Uterus (tissue), 4 donors: Measurements from ENCODE around the gene GVQW3. TPM values are rescaled to one million over a fixed set of nuclear protein-coding genes. Genes with fewer than 3 reads are reported as not detected.

Experiments used
- DNase-seq, 2 donors: peaks; one replicate each; pipeline ENCODE4 v3.0.0-alpha.2; 2019 to 2020
- H3K27ac ChIP-seq, 2 donors: fragments of 200-600 bp; sonication (generic); 1 replicate in 1 of 2; 2 replicates in 1 of 2; pipeline ENCODE4 v1.5.1; 2016 to 2018
- H3K27me3 ChIP-seq, 2 donors: fragments of 200-600 bp; sonication (generic); one replicate each; pipeline ENCODE4 v1.5.1; 2018 to 2019; ENCODE audit warnings: control low read depth in 1 of 2
- H3K36me3 ChIP-seq, 2 donors: fragments of 200-600 bp; sonication (generic); one replicate each; pipeline ENCODE4 v1.5.1; 2019; ENCODE audit warnings: control low read depth in 1 of 2
- H3K4me1 ChIP-seq, 2 donors: fragments of 200-600 bp; sonication (generic); one replicate each; pipeline ENCODE4 v1.5.1; 2018 to 2019; ENCODE audit warnings: control low read depth in 1 of 2
- H3K4me3 ChIP-seq, 2 donors: fragments of 200-600 bp; sonication (generic); 1 replicate in 1 of 2; 2 replicates in 1 of 2; pipeline ENCODE4 v1.5.1; 2018 to 2019; ENCODE audit warnings: mild to moderate bottlenecking in 1 of 2
- H3K9me3 ChIP-seq, 2 donors: fragments of 200-600 bp; sonication (generic); one replicate each; pipeline ENCODE4 v1.5.1; 2019; ENCODE audit warnings: control low read depth in 1 of 2
- POLR2A ChIP-seq, 2 donors: fragments of 450-650 bp; IDR thresholded peaks; one replicate each; pipeline ENCODE4 v1.6.1; 2016; ENCODE audit warnings: antibody characterized with exemption in 2 of 2, mild to moderate bottlenecking in 1 of 2, moderate library complexity in 1 of 2
- intact Hi-C: fragments of 100-400 bp; cut with DNase I; formaldehyde crosslinking; loops from one replicate; pipeline ENCODE4 v1.15.1; 2023; ENCODE audit warnings: low total_unique reads
- total RNA-seq, 4 donors: library from RNA; depleted of rRNA in 3 of 4; stranded (reverse); fragments of >200 nt in 3 of 4; gene quantifications; one replicate each; pipeline versions ENCODE4 v1.1.0 to v1.2.4, GENCODE V29; 2014 to 2023
- TF ChIP-seq, protein P1 (sequence below), 4 experiments: fragments of 200-600 bp in 2 of 4; fragments of 450-650 bp in 2 of 4; sonication (generic) in 2 of 4; IDR thresholded peaks; one replicate each; pipeline ENCODE4 v1.5.1; 2016 to 2019; ENCODE audit warnings: antibody characterized with exemption in 4 of 4, mild to moderate bottlenecking in 2 of 4, moderate library complexity in 1 of 4
- donor health status: DM: yes; HTN: yes; CAD: no.

The GVQW3 gene
- total RNA-seq, 4 donors from 2014 or later, result 3.2 to 13.6 (median 8.4) TPM

- H3K27ac ChIP-seq, result no peak overlapping the region
- DNase-seq, result no peak
- TF ChIP-seq, protein P1, sequence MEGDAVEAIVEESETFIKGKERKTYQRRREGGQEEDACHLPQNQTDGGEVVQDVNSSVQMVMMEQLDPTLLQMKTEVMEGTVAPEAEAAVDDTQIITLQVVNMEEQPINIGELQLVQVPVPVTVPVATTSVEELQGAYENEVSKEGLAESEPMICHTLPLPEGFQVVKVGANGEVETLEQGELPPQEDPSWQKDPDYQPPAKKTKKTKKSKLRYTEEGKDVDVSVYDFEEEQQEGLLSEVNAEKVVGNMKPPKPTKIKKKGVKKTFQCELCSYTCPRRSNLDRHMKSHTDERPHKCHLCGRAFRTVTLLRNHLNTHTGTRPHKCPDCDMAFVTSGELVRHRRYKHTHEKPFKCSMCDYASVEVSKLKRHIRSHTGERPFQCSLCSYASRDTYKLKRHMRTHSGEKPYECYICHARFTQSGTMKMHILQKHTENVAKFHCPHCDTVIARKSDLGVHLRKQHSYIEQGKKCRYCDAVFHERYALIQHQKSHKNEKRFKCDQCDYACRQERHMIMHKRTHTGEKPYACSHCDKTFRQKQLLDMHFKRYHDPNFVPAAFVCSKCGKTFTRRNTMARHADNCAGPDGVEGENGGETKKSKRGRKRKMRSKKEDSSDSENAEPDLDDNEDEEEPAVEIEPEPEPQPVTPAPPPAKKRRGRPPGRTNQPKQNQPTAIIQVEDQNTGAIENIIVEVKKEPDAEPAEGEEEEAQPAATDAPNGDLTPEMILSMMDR (IDR thresholded peaks at IDR 0.05), result no peak
- TF ChIP-seq POLR2A (IDR thresholded peaks at IDR 0.05), result no peak
- H3K36me3 ChIP-seq, result no peaks in the 10 kb centered on the region
- no peaks in the 10 kb centered on the region for H3K9me3 ChIP-seq
- H3K4me3 ChIP-seq, result no peak overlapping the region
- intact Hi-C loops, result no loop called here
- H3K27me3 ChIP-seq, result no peaks in the 10 kb centered on the region
- no peaks in the 10 kb centered on the region for H3K4me1 ChIP-seq
These were observed 19.7 kb upstream of the GVQW3 start for GRCh38 chr11:76361374-76361773.

DNA sequence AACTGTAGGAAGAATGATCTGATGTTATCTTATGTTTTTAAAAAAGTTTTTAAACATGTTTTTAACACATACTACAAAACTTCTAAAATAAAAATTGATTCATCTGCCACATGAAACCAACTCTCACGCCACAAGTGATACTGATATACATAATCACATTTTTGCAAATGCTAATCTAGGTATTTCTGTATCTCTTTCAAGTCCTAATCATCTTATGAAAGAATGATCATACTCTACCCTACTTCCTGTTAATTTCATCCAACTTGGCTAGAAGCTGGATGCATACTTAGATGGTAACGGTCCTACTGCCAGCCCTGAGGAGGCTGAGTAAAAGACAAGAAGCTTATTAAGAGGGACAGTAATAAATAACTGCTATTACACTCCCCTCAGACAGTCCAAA is 19.3 kb upstream of the GVQW3 start:
- H3K4me1 ChIP-seq, result no peaks in the 10 kb centered on the region
- TF ChIP-seq POLR2A (IDR thresholded peaks at IDR 0.05), result no peak
- TF ChIP-seq, protein P1 (IDR thresholded peaks at IDR 0.05), result no peak
- H3K9me3 ChIP-seq, result no peaks in the 10 kb centered on the region
- H3K27ac ChIP-seq, result no peak overlapping the region
- intact Hi-C loops, result no loop called here
- no peaks in the 10 kb centered on the region for H3K36me3 ChIP-seq
- H3K4me3 ChIP-seq, result no peak overlapping the region
- H3K27me3 ChIP-seq, result no peaks in the 10 kb centered on the region
- DNase-seq, result no peak

DNA sequence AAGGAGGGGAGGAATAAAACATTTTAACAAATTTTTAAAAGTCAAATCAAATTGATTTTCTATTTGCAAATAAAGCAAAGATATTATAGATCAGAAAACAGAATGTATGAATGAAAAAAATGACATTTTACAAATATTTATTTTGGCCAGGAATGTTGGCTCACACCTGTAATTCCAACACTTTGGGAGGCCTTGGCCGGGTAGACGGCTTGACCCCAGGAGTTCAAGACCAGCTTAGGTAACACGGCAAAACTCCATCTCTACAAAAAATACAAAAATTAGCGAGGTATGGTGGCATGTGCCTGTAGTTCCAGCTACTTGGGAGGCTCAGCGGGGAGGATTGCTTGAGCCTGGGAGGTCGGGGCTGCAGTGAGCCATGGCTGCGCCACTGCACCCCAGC is 18.4 kb upstream of the GVQW3 start:
- H3K27me3 ChIP-seq, result no peaks in the 10 kb centered on the region
- no peak for DNase-seq
- intact Hi-C loops, result no loop called here
- no peaks in the 10 kb centered on the region for H3K9me3 ChIP-seq
- H3K4me1 ChIP-seq, result no peaks in the 10 kb centered on the region
- H3K4me3 ChIP-seq, result no peak overlapping the region
- H3K27ac ChIP-seq, result no peak overlapping the region
- TF ChIP-seq, protein P1 (IDR thresholded peaks at IDR 0.05), result no peak
- TF ChIP-seq POLR2A (IDR thresholded peaks at IDR 0.05), result no peak
- H3K36me3 ChIP-seq, result no peaks in the 10 kb centered on the region

- intact Hi-C loops, result no loop called here
- Histone ChIP-seq H3K27ac (no peak overlapping the region), H3K9me3 (no peaks in the 10 kb centered on the region), H3K4me3 (no peak overlapping the region), H3K27me3 (no peaks in the 10 kb centered on the region), H3K4me1 (no peaks in the 10 kb centered on the region), H3K36me3 (no peaks in the 10 kb centered on the region)
- no peak for TF ChIP-seq POLR2A (IDR thresholded peaks at IDR 0.05)
- TF ChIP-seq, protein P1 (IDR thresholded peaks at IDR 0.05), result no peak
- DNase-seq, result no peak
These were observed 16.0 kb upstream of the GVQW3 start for GRCh38 chr11:76365038-76365679.

DNA sequence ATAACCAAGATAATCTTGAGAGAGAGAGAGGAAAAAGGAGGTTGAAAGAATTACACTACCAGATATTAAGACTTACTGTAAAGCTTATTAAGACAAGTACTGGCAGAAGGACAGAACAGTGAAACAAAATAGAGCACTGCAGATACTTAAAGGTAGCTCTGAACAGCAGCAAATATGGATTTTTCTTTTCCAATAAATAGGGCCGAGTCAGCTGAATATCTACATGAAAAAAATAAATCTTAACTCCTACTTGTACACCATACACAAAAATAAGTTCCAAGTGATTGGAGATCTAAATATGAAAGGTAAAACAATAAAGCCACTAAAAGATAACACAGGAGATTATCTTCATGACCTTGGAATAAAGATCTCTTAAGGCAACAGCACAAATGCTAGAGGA is 12.6 kb upstream of the GVQW3 start:
- peaks cover 0 to 6% of the 10 kb centered on the region in 2 donors for H3K4me1 ChIP-seq
- no peak overlapping the region for H3K4me3 ChIP-seq
- DNase-seq, result no peak
- H3K36me3 ChIP-seq, result no peaks in the 10 kb centered on the region
- intact Hi-C loops, result no loop called here
- no peaks in the 10 kb centered on the region for H3K9me3 ChIP-seq
- no peak for TF ChIP-seq POLR2A (IDR thresholded peaks at IDR 0.05)
- TF ChIP-seq, protein P1 (IDR thresholded peaks at IDR 0.05), result no peak
- H3K27ac ChIP-seq, result no peak overlapping the region
- H3K27me3 ChIP-seq, result no peaks in the 10 kb centered on the region
